ENCODE measurements around the gene TTYH1.

The TTYH1 gene

GRCh38 chr19:54485851-54486250, 70.6 kb downstream of the TTYH1 start:
- DNase-seq = no peak

All from NCI-H526 (cell line).